Measurements from ENCODE around the gene PLA2G1B.

The PLA2G1B gene

GRCh38 chr12:120327593-120327992 is at the start of gene PLA2G1B:
TSS of gene PLA2G1B (minus strand) at chr12:120327779. CDS start at chr12:120327753, 26 bp downstream.
- DNase-seq = peak; percentile 47

- no peak for DNase-seq
These were observed 49.5 kb upstream of the PLA2G1B start for GRCh38 chr12:120376934-120377572.

GRCh38 chr12:120376416-120376815 is 48.8 kb upstream of the PLA2G1B start:
- peak; percentile 29 for DNase-seq

- DNase-seq = no peak
These were observed 48.4 kb upstream of the PLA2G1B start for GRCh38 chr12:120376009-120376408.

GRCh38 chr12:120373683-120374082 is 46.1 kb upstream of the PLA2G1B start:
- no peak for DNase-seq

GRCh38 chr12:120370343-120371243 is 43.0 kb upstream of the PLA2G1B start:
- no peak for DNase-seq

- no peak for DNase-seq
These were observed 42.2 kb upstream of the PLA2G1B start for GRCh38 chr12:120369603-120370342.

- DNase-seq = peak; percentile 48
These were observed 41.4 kb upstream of the PLA2G1B start, which contains the start of gene MSI1 for GRCh38 chr12:120368789-120369602. TSS of gene MSI1 (minus strand) at chr12:120369164. CDS start at chr12:120369091, 73 bp downstream.

- no peak for DNase-seq
These were observed 40.6 kb upstream of the PLA2G1B start for GRCh38 chr12:120367924-120368788.

GRCh38 chr12:120367233-120367923 is 39.8 kb upstream of the PLA2G1B start:
- peak; percentile 46 for DNase-seq

- no peak for DNase-seq
These were observed 39.3 kb upstream of the PLA2G1B start for GRCh38 chr12:120366845-120367232.

- no peak for DNase-seq
These were observed 38.7 kb upstream of the PLA2G1B start for GRCh38 chr12:120366341-120366705.

GRCh38 chr12:120365675-120366340 is 38.2 kb upstream of the PLA2G1B start:
- DNase-seq = peak; percentile 48

GRCh38 chr12:120364487-120364886 is 36.9 kb upstream of the PLA2G1B start:
- DNase-seq = no peak

GRCh38 chr12:120363274-120363855 is 35.8 kb upstream of the PLA2G1B start:
- DNase-seq = no peak

- DNase-seq = peak; percentile 42
These were observed 35.1 kb upstream of the PLA2G1B start for GRCh38 chr12:120362516-120363273.

GRCh38 chr12:120361506-120362208 is 34.1 kb upstream of the PLA2G1B start:
- peak; percentile 97 for DNase-seq

GRCh38 chr12:120359128-120359527 is 31.5 kb upstream of the PLA2G1B start:
- no peak for DNase-seq

Measured in DMS53 (cell line).